ENCODE measurements around the gene IRX4.

The IRX4 gene

GRCh38 chr5:1921711-1922110 lies 39.0 kb upstream of the IRX4 start:
- Histone ChIP-seq H3K9ac (ENCODE audit: low read length) (no peak overlapping the region), H3K27me3 (ENCODE audit: control insufficient read depth, insufficient read depth, low read length) (no peaks in the 10 kb centered on the region), H3K36me3 (ENCODE audit: control insufficient read depth, insufficient read depth, low read length) (no peaks in the 10 kb centered on the region), H3K4me1 (ENCODE audit: control insufficient read depth, insufficient read depth, low read length) (no peaks in the 10 kb centered on the region), H3K4me3 (ENCODE audit: low read length) (no peak overlapping the region), H3K27ac (ENCODE audit: low read depth, low read length) (no peak overlapping the region)

GRCh38 chr5:1919750-1920149 lies 37.0 kb upstream of the IRX4 start:
- no peaks in the 10 kb centered on the region for H3K36me3 ChIP-seq (ENCODE audit: control insufficient read depth, insufficient read depth, low read length)
- no peaks in the 10 kb centered on the region for H3K4me1 ChIP-seq (ENCODE audit: control insufficient read depth, insufficient read depth, low read length)
- H3K27me3 ChIP-seq (ENCODE audit: control insufficient read depth, insufficient read depth, low read length) = no peaks in the 10 kb centered on the region
- no peak overlapping the region for H3K9ac ChIP-seq (ENCODE audit: low read length)
- no peak overlapping the region for H3K4me3 ChIP-seq (ENCODE audit: low read length)
- H3K27ac ChIP-seq (ENCODE audit: low read depth, low read length) = no peak overlapping the region

- H3K27ac ChIP-seq (ENCODE audit: low read depth, low read length) = no peak overlapping the region
- H3K4me3 ChIP-seq (ENCODE audit: low read length) = no peak overlapping the region
- no peaks in the 10 kb centered on the region for H3K27me3 ChIP-seq (ENCODE audit: control insufficient read depth, insufficient read depth, low read length)
- H3K4me1 ChIP-seq (ENCODE audit: control insufficient read depth, insufficient read depth, low read length) = no peaks in the 10 kb centered on the region
- H3K36me3 ChIP-seq (ENCODE audit: control insufficient read depth, insufficient read depth, low read length) = no peaks in the 10 kb centered on the region
- H3K9ac ChIP-seq (ENCODE audit: low read length) = no peak overlapping the region
Measured at GRCh38 chr5:1919209-1919566, 36.5 kb upstream of the IRX4 start.

DNA sequence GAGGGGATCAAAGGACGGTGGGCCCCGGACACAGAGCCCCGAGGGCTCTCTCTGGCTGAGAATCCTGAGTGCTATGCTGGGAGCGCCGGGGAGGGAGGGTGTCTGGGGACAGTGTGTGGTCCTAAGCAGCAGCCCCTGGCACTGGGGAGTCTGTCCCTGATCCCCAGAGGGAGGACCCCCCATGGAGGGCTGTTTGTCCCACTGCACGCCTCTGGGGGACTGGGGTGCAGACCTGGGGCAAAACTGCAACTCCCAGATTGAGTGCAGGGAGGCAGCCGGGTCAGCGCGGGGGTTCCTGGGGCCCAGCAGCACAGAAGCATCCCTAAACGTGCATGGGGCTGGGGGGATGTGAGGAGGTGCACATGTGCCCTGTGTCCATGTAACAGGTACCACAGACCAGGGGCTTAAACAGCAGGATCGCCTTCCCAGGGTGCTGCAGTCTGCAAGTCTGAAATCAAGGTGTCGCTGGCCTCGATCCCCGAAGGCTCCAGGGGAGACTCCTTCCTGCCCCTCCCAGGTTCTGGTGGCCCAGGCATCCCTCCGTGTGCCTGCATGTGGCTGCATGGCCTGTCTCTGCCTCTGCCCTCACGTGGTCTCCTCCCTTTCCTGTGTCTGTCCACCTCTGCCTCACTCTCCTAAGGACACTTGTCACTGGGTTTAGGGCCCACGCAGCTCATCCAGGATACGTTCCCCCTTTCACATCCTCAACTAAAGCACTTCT lies 35.9 kb upstream of the IRX4 start:
- H3K4me3 ChIP-seq (ENCODE audit: low read length) = no peak overlapping the region
- no peak overlapping the region for H3K9ac ChIP-seq (ENCODE audit: low read length)
- no peaks in the 10 kb centered on the region for H3K4me1 ChIP-seq (ENCODE audit: control insufficient read depth, insufficient read depth, low read length)
- H3K27ac ChIP-seq (ENCODE audit: low read depth, low read length) = no peak overlapping the region
- no peaks in the 10 kb centered on the region for H3K36me3 ChIP-seq (ENCODE audit: control insufficient read depth, insufficient read depth, low read length)
- H3K27me3 ChIP-seq (ENCODE audit: control insufficient read depth, insufficient read depth, low read length) = no peaks in the 10 kb centered on the region

GRCh38 chr5:1917830-1918487 lies 35.2 kb upstream of the IRX4 start:
- Histone ChIP-seq H3K27me3 (ENCODE audit: control insufficient read depth, insufficient read depth, low read length) (no peaks in the 10 kb centered on the region), H3K4me1 (ENCODE audit: control insufficient read depth, insufficient read depth, low read length) (no peaks in the 10 kb centered on the region), H3K36me3 (ENCODE audit: control insufficient read depth, insufficient read depth, low read length) (no peaks in the 10 kb centered on the region), H3K27ac (ENCODE audit: low read depth, low read length) (no peak overlapping the region), H3K4me3 (ENCODE audit: low read length) (no peak overlapping the region), H3K9ac (ENCODE audit: low read length) (no peak overlapping the region)

DNA sequence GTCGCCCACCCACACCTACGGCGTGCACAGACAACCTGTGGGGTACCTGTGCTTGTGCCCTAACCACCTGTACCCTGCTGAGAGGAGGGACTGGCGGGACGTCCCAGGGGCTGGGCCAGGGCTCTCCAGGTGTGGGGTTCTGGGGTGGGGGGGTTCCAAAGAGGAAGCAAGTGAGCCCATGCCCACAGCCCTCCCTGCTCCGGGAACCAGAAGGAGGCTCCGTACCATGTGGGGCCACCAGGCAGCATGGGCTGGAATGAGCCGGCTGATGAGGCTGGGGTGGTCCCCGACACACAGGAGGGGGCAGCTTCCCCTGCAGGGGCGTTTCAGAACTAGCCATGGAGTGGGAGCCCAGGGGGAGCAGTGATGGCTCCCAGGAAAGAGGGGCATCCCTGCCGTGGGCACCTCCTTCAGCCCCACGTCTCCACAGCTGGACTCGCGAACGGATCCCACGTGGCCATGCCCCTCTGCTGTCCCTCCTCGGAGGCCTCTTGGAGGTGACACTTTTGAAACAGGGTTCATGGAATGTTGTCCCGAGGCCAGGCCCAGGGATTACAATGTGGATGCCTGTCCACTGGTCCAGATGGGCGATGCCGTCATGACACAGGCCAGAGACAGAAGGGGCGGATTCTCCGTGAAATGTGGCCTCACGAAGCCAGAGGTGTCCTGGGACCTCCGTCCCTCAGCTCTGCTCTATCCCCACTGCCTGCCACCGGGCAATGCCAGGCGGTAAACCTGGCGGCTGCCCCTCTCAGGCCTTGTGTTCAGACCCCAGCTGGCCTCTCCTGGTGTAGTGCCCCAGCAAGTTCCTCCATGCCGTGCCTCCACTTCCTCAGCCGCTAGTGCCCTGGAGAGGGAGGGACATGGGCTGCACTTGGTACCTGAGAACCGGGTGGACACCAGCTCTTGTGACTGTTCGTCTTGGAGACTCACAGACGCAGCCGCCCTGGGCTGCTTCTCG lies 33.6 kb upstream of the IRX4 start:
- Histone ChIP-seq H3K27ac (ENCODE audit: low read depth, low read length) (no peak overlapping the region), H3K4me1 (ENCODE audit: control insufficient read depth, insufficient read depth, low read length) (no peaks in the 10 kb centered on the region), H3K27me3 (ENCODE audit: control insufficient read depth, insufficient read depth, low read length) (no peaks in the 10 kb centered on the region), H3K9ac (ENCODE audit: low read length) (no peak overlapping the region), H3K36me3 (ENCODE audit: control insufficient read depth, insufficient read depth, low read length) (no peaks in the 10 kb centered on the region), H3K4me3 (ENCODE audit: low read length) (no peak overlapping the region)

GRCh38 chr5:1915316-1915715 lies 32.6 kb upstream of the IRX4 start:
- no peaks in the 10 kb centered on the region for H3K27me3 ChIP-seq (ENCODE audit: control insufficient read depth, insufficient read depth, low read length)
- H3K27ac ChIP-seq (ENCODE audit: low read depth, low read length) = no peak overlapping the region
- no peaks in the 10 kb centered on the region for H3K36me3 ChIP-seq (ENCODE audit: control insufficient read depth, insufficient read depth, low read length)
- H3K9ac ChIP-seq (ENCODE audit: low read length) = no peak overlapping the region
- no peak overlapping the region for H3K4me3 ChIP-seq (ENCODE audit: low read length)
- no peaks in the 10 kb centered on the region for H3K4me1 ChIP-seq (ENCODE audit: control insufficient read depth, insufficient read depth, low read length)

DNA sequence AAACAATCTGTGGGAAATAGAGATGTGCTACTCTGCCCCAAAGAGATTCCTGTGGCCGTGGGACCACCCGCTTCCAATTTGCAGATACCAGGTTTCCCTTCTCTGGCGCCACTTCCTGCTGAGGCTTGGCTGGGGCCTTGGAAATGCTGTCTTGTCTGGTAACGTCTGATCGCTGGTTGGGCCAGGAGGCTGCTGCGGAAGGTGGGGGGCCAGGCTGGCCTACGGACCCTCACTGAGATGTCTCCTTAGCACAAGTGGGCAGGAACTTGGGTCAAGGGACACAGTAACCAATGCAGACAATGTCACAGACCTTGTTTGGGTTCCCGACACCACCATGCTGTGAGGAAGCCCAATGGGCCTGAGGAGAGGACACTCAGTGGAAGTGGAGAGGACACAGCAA lies 31.7 kb upstream of the IRX4 start:
- H3K27me3 ChIP-seq (ENCODE audit: control insufficient read depth, insufficient read depth, low read length) = no peaks in the 10 kb centered on the region
- no peak overlapping the region for H3K9ac ChIP-seq (ENCODE audit: low read length)
- H3K4me3 ChIP-seq (ENCODE audit: low read length) = no peak overlapping the region

DNA sequence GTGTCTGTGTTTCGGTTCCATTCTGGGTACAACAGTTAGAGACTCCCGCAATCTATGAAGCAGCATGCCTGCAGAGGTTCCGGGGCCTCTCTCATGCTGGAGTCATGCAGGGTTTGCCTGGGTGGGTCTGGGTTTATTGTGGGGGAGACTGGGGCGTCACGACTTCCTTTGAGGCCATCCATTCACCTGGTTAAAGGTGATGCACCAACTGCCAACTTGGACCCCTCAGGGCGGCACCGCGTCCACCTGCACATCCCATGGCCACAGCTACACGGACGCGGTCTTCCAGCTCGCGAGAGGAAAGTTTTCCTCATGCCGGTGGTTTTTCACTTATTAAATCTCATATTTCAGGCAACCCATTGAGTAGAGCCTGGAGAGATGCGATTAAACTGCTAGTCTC lies 30.9 kb upstream of the IRX4 start:
- no peak overlapping the region for H3K27ac ChIP-seq (ENCODE audit: low read depth, low read length)
- no peak overlapping the region for H3K9ac ChIP-seq (ENCODE audit: low read length)
- no peak overlapping the region for H3K4me3 ChIP-seq (ENCODE audit: low read length)
- no peaks in the 10 kb centered on the region for H3K27me3 ChIP-seq (ENCODE audit: control insufficient read depth, insufficient read depth, low read length)
- H3K4me1 ChIP-seq (ENCODE audit: control insufficient read depth, insufficient read depth, low read length) = no peaks in the 10 kb centered on the region
- no peaks in the 10 kb centered on the region for H3K36me3 ChIP-seq (ENCODE audit: control insufficient read depth, insufficient read depth, low read length)

More for the DNA sequence above, 31.7 kb upstream of the IRX4 start:
- Histone ChIP-seq H3K27ac (ENCODE audit: low read depth, low read length) (no peak overlapping the region), H3K4me1 (ENCODE audit: control insufficient read depth, insufficient read depth, low read length) (no peaks in the 10 kb centered on the region), H3K36me3 (ENCODE audit: control insufficient read depth, insufficient read depth, low read length) (no peaks in the 10 kb centered on the region)

- Histone ChIP-seq H3K4me3 (ENCODE audit: low read length) (no peak overlapping the region), H3K27me3 (ENCODE audit: control insufficient read depth, insufficient read depth, low read length) (no peaks in the 10 kb centered on the region)
Measured at GRCh38 chr5:1912951-1913565, 30.3 kb upstream of the IRX4 start.

DNA sequence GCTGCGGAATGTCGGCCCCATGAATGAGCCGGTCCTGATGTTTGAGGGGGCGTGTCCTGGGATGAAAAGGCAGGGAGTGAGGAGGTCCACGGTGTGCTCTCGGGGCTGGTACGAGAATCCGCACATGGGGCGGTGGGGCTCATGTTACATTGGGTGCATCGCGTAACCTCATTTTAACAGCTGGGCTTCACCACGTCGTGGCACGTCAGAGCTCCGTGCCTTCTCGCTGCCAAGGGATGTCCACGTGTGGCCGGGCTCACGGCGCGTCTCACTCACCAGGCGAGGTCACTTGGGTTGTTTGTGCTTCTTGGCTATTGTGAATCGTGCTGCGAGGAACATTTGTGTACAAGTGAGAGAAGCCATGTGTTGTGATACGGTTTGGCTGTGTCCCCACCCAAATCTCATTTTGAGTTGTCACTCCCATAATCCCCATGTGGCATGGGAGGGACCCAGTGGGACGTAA lies 29.1 kb upstream of the IRX4 start:
- Histone ChIP-seq H3K27ac (ENCODE audit: low read depth, low read length) (no peak overlapping the region), H3K9ac (ENCODE audit: low read length) (no peak overlapping the region), H3K4me3 (ENCODE audit: low read length) (no peak overlapping the region), H3K36me3 (ENCODE audit: control insufficient read depth, insufficient read depth, low read length) (no peaks in the 10 kb centered on the region), H3K4me1 (ENCODE audit: control insufficient read depth, insufficient read depth, low read length) (no peaks in the 10 kb centered on the region), H3K27me3 (ENCODE audit: control insufficient read depth, insufficient read depth, low read length) (no peaks in the 10 kb centered on the region)

More at GRCh38 chr5:1912951-1913565, 30.3 kb upstream of the IRX4 start:
- no peak overlapping the region for H3K27ac ChIP-seq (ENCODE audit: low read depth, low read length)
- no peak overlapping the region for H3K9ac ChIP-seq (ENCODE audit: low read length)
- no peaks in the 10 kb centered on the region for H3K4me1 ChIP-seq (ENCODE audit: control insufficient read depth, insufficient read depth, low read length)
- H3K36me3 ChIP-seq (ENCODE audit: control insufficient read depth, insufficient read depth, low read length) = no peaks in the 10 kb centered on the region

Data from rectal smooth muscle tissue (tissue), 1 donor.